GM19240 (cell line): ENCODE measurements around the gene RALGPS1.
"Not testable (repeated sequence)": the region's sequence is repeated elsewhere in the genome, so short reads cannot be mapped to it uniquely, and the experiment has no call there.

ENCODE experiments used
- DNase-seq: peaks from one replicate; pipeline ENCODE4 v3.0.0; 2011; ENCODE audit warnings: low spot score; ENCODE audit not compliant: insufficient read length

Gene RALGPS1

DNA sequence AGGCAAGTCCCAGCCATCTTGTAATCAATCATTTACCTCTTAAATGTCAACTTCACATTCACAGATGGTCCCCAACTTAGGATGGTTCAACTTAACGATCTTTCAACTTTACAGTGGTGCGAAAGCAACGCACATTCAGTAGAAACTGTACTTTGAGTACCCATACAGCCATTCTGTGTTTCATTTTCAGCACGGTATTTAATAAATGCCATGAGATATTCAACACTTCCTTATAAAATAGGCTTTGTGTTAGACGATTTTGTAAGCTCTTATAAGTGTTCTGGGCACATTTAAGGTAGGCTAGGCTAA is 254.9 kb downstream of the RALGPS1 start:
- DNase-seq: no peak

GRCh38 chr9:127170103-127170502 is 255.5 kb downstream of the RALGPS1 start:
- DNase-seq: no peak

DNA sequence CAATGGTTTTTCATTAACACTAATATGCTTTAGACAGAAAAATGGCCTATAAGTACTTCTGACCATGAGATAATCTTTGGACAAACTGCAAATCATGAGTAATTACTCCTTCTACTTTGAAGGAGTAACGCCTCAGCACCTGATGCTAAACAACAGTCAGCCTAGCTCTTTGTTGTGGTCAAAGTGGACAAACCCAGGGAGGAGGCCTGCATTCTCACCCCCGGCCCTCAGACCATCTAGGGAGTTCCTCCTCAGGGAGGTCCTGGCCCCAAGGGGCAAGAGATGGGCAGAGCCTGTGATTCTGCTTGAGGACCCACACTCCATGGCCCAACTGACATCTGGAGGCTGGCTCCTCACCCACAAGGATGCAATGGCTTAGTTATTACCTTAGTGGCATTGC is 256.1 kb downstream of the RALGPS1 start:
- no peak for DNase-seq

GRCh38 chr9:127171348-127171747 is 256.8 kb downstream of the RALGPS1 start:
- not testable (repeated sequence) for DNase-seq

DNA sequence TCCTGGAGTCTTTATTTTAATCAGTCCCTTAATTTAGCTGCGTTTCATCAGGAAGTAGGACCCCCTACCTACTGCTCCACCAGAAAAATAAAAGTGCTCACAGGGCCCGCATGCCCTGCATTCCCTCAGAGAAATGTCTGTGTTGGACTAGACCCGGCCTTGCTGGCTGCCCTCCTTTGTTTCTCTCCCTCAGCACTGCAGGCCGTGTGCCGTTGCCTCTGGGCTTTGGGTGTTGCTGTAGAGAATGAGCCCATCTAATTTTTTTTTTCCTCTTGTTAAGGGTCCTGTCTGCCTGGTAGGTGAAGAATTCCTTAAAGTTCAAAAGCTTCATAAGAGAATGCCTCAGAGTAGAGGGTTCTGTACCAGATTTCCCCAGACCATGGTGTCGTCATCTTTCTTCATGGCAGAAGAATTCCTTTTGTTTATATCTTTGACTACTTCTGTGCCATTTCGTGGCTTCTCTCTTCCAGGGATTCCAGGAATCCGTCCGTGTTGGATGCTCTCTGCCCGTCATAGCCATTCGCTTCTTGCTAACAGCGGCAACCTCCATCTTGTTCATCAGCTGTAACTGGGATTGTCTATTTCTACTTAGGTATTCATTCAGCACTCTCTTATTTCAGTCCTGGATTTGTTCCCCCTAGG is 257.6 kb downstream of the RALGPS1 start:
- DNase-seq: no peak

DNA sequence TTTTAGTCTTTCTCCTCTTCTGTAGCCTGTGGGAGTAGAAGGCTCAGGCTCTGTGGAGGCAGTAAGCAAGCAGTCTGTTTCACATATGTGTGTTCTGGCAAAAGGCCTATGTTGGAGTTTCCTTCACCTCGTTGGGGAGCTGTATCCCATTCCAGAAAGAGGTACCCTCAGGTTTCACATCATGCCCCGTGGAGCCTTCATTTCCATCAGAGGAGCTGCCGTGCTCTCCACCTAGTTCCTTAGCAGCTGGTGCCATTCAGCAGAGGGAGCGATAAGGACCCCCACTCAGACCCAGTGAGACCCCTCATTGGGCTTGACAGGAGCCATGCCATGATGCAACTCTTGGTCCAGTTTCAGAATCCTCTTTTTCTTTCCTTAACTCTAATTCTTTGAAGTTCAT is 258.5 kb downstream of the RALGPS1 start:
- DNase-seq: no peak

- no peak for DNase-seq
Observed at GRCh38 chr9:127174386-127175318, 260.1 kb downstream of the RALGPS1 start.

DNA sequence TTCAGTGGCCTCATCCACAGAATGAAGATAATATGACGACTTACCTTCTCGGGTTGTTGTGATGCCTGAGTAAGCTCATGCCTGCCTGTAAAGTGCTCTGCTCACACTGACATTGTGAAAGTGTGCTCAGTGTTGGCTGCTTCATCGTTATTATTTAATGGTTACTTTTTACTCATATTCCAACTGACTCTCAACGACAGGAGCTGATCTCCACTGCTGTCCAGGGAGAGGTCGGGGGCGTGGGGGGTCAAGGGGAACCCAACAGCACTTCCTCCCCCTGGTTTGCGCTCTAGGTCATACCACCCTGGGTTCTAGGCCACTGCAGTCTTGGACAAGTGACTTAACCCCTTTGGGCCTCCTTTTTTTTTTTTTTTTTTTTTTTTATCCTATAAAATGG is 260.7 kb downstream of the RALGPS1 start:
- DNase-seq: no peak

GRCh38 chr9:127175764-127176163 is 261.2 kb downstream of the RALGPS1 start:
- DNase-seq: no peak

DNA sequence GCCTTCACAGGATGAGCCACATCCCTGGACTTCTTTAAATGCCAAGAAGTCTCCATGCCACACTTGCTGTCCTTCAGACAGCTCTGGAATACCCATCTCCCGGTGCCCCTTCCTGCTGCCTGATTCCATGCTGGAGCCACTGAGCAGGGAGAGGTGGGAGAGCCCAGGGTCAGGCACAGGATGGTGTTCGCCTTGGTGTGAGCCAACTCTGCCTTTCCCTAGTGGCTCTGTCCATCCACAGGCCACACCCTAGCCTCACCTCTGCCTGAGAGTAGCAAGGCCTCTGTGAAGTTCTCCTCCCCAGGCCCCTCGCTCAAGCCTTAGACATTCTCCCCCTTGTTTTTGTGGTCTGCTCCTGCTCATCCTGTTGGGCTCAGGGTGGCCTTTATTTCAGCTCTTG is 262.0 kb downstream of the RALGPS1 start:
- DNase-seq: no peak

DNA sequence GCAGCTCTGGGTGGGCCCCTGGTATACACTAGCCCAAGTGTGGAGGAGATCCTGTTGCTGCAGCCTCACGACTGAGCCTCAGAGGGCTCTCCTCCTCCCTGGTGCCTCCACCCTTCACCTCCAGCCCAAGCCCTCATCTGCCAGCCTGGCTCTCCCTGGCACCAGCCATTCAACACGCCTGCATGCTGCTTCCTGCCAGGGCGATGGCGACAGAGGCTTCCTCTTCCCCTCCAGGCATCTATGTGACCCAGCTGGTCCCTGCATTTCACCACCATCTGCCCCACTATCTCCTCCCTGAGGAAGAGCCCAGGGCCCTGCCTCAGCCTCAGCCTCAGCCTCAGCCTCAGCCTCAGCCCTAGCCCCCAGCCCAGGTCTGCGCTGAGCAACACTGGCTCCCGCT is 262.6 kb downstream of the RALGPS1 start:
- no peak for DNase-seq

DNA sequence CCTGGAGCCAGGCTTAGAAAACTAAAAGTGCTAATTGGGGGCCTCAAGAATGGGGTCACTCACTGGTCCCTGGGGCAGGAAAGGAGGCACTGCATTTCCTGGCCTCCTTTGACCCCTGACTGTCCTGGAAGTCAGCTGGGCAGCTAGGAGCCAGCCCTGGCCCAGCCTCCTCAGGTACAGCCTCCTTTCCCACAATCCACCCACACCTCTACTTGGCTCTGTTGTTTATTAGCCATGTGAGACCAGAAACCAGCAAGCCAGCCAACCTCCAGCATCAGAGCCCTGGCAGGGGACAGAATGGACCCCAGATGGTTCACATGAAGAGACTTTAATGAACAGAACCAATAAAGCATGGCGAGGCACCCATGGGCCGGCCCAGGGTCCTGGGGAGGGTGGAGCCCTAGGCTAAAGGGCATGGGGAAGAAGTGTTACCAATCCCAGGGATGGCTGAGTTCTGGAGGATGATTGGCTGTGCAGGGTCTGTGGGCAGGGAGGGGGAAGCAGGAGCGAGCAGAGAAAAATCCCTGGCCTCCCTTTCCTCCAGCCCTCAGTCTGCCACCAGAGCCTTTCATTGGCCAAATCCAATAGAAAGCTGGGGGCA is 263.2 kb downstream of the RALGPS1 start:
- DNase-seq: no peak

DNA sequence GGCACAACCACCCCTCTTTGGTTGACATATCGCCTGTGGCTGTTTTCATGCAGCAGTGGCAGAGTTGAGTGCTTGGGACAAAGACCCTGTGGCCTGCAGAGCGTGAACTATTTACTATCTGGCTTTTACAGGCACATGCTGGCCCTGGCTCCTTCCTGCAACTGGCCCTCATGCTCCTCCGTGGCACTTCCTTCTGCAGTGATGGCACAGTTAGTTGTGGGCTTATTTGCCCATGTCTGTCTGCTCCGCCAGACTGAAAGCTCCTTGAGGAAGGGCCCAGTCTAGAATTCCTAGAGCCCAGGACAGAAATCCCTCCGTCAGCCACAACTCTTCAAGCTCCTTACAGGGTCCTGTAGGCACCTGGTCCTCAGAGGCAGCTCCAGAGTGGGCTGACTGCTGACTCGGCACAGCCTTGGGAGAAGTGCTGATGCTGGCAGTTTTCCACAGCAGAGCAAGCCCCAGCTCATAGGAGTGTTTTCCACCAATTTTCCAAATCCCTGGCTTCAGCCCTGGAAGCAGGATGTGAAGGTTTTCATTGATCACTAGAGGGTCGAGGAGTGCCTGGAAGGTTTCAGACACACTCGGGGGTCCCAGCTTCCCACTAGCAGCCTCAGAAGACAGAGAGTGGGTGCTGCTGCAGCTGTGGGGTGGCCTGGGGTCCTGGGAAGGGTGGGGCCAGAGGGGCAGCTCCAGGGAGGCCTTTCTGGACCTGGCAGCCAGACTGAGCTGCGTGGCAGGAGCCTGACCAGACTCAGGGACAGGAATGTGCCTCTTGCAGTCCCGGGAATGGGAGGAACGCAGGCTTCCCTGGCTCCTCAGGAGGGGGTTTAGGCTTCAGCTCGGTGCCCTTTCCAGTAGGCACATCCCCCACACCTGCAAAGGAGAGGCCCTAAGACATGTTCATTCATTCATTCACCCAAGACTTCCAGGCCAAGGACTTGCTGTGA is 264.4 kb downstream of the RALGPS1 start:
- no peak for DNase-seq

DNA sequence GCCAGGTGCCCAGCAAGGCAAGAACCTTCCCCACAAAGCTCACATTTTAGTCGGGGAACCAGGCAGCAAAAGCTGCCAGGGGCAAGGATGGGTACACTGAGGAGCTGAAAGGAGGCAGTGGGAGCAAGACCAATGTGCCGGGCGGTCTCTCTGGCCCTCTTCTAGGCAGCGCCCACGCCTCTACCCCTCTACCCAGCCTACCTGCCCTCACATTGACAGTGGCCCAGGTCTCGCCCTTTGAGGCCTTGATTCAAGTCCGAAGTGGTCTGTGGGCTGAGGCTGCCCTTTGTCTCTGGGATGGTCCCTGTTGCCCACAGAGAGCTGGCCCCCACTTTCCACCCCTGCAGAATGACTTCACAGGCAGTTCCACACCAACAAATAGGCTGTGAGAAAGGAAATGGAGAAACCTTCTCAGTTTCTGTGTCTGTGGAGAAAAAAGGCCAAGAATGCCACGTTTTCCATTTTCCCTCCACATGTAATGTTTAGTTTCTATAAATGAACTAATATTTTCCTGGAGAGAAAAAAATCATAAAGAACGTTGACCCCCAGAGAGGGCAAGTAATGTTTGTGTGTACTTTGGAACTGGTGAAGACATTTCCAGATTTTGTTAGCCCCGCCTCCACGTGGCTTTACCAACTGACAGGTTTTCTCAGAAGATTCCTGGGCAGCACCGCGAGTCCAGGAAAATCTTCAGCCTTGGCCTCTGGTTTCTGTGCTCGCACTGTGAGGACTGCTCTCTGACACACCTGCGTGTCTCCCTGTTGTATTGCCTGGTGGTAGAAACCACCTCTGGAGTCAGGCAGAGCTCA is 265.3 kb downstream of the RALGPS1 start:
- DNase-seq: no peak

- no peak for DNase-seq
Observed at GRCh38 chr9:127180457-127181314, 266.1 kb downstream of the RALGPS1 start.

- DNase-seq: no peak
Observed at GRCh38 chr9:127181315-127181580, 266.7 kb downstream of the RALGPS1 start.

- no peak for DNase-seq
Observed at GRCh38 chr9:127181595-127182190, 267.1 kb downstream of the RALGPS1 start.

GRCh38 chr9:127182901-127183746 is 268.5 kb downstream of the RALGPS1 start:
- DNase-seq: no peak
